Gastrocnemius medialis (tissue), 4 donors: Measurements from ENCODE around the gene IGFL2.
"Not testable (repeated sequence)": the region's sequence is repeated elsewhere in the genome, so short reads cannot be mapped to it uniquely, and the experiment has no call there.

Source experiments
- CTCF ChIP-seq, 5 experiments: fragments of 450-650 bp in 3 of 5; fragments of 200-600 bp in 2 of 5; sonication (generic) in 2 of 5; IDR thresholded peaks in 4 of 5; conservative IDR thresholded peaks in 1 of 5; 1 replicate in 4 of 5; 2 replicates in 1 of 5; pipeline ENCODE4 v1.5.1; 2016 to 2019; ENCODE audit warnings: antibody characterized with exemption in 5 of 5, mild to moderate bottlenecking in 3 of 5, moderate library complexity in 3 of 5
- POLR2A ChIP-seq, 2 donors: fragments of 450-650 bp; IDR thresholded peaks; one replicate each; pipeline ENCODE4 v1.6.1; 2017; ENCODE audit warnings: antibody characterized with exemption in 2 of 2, mild to moderate bottlenecking in 2 of 2, moderate library complexity in 2 of 2

GRCh38 chr19:46195919-46196318 lies 47.9 kb downstream of the IGFL2 start:
- TF ChIP-seq CTCF (IDR thresholded peaks at IDR 0.05 in 4 of 5, conservative IDR thresholded peaks at IDR 0.05 in 1 of 5); POLR2A (IDR thresholded peaks at IDR 0.05): not testable (repeated sequence)
